ENCODE data around the gene RHOA.
"Not testable (repeated sequence)": the region's sequence is repeated elsewhere in the genome, so short reads cannot be mapped to it uniquely, and the experiment has no call there.

The RHOA gene

GRCh38 chr3:49410846-49411534 is 786 bp downstream of the RHOA start:
- peak overlapping the region; percentile 98 for H3K27ac ChIP-seq
- TF ChIP-seq CTCF (conservative IDR thresholded peaks at IDR 0.05) = no peak

- peak overlapping the region; percentile 98 for H3K27ac ChIP-seq
- TF ChIP-seq CTCF (conservative IDR thresholded peaks at IDR 0.05) = no peak
Measured at GRCh38 chr3:49410066-49410845, 1.5 kb downstream of the RHOA start.

- no peak for TF ChIP-seq CTCF (conservative IDR thresholded peaks at IDR 0.05)
- no peak overlapping the region for H3K27ac ChIP-seq
Measured at GRCh38 chr3:49406571-49407565, 4.9 kb downstream of the RHOA start.

- H3K27ac ChIP-seq = not testable (repeated sequence)
Measured at GRCh38 chr3:49405570-49405969, 6.2 kb downstream of the RHOA start.

- no peak overlapping the region for H3K27ac ChIP-seq
- TF ChIP-seq CTCF (conservative IDR thresholded peaks at IDR 0.05) = no peak
Measured at GRCh38 chr3:49403891-49404290, 7.9 kb downstream of the RHOA start.

- TF ChIP-seq CTCF (conservative IDR thresholded peaks at IDR 0.05) = no peak
- no peak overlapping the region for H3K27ac ChIP-seq
Measured at GRCh38 chr3:49401766-49402165, 10.0 kb downstream of the RHOA start.

GRCh38 chr3:49399461-49399860 is 12.3 kb downstream of the RHOA start:
- TF ChIP-seq CTCF (conservative IDR thresholded peaks at IDR 0.05) = no peak
- no peak overlapping the region for H3K27ac ChIP-seq

All from VCaP (cell line).